ENCODE results near the gene TST. TPM values are rescaled to one million over a fixed set of nuclear protein-coding genes. Genes with fewer than 3 reads are reported as not detected.

Gene TST
- total RNA-seq, 1 experiment from 2014 or later, result 99.4 TPM

DNA sequence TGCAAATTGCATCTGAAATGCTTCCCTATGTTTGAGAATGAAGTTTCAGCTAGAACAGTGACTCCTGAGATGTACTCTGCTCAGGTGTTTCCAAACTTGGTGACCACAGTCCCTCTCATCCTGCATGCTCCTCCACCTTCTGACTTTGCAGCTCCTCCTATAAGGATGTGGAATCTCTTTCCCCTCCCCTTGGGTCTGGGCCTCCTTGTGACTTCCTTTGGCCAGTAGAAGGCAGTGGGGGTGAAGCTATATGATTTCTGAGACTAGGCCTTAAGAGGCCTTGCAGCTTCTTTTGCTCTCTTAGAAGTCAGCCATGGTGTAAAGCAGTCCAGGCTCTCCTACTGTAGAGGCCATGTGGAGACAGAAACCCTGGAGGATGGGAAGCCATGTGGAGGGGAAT is 55.1 kb downstream of the TST start:
- no peak overlapping the region for H3K4me3 ChIP-seq
- BruUV-seq (replicated peaks), result no TSS peak
- no peaks in the 10 kb centered on the region for H4K20me1 ChIP-seq (ENCODE audit: insufficient read depth)
- no peak overlapping the region for H2AFZ ChIP-seq
- H3K4me2 ChIP-seq, result no peak overlapping the region
- TF ChIP-seq EZH2 (IDR thresholded peaks at IDR 0.05; ENCODE audit: low read depth), result no peak
- no peak for TF ChIP-seq CTCF (conservative IDR thresholded peaks at IDR 0.05)
- H3K36me3 ChIP-seq (ENCODE audit: low read depth), result no peaks in the 10 kb centered on the region
- H3F3A ChIP-seq (ENCODE audit: insufficient read depth, low read depth), result no peaks in the 10 kb centered on the region
- H3K4me1 ChIP-seq (replicated peaks; ENCODE audit: insufficient read depth), result no peaks in the 10 kb centered on the region
- H3K27ac ChIP-seq, result no peak overlapping the region
- POLR2A ChIA-PET (ENCODE audit: unreplicated experiment), result interaction anchor here (0.5 kb wide), 1 partner anchor 17 kb away, joined by 3 read pairs; no protein-coding TSS in a partner anchor
- H3K79me2 ChIP-seq (ENCODE audit: low read depth), result no peaks in the 10 kb centered on the region
- intact Hi-C loops (cut with micrococcal nuclease; ENCODE audit: unreplicated experiment), result no loop called here
- CTCF ChIA-PET, result no interaction called here
- H3K9me3 ChIP-seq (ENCODE audit: insufficient read depth, low read depth), result no peaks in the 10 kb centered on the region
- peaks cover 21% of the 10 kb centered on the region; the same call in 1 of the 2 replicates for H3K27me3 ChIP-seq (ENCODE audit: insufficient read depth, low read depth)
- H3K9me2 ChIP-seq (ENCODE audit: insufficient read depth), result no peaks in the 10 kb centered on the region
- DNase-seq, result no peak

- intact Hi-C loops (cut with micrococcal nuclease; ENCODE audit: unreplicated experiment), result no loop called here
- TF ChIP-seq CTCF (conservative IDR thresholded peaks at IDR 0.05) (no peak), EZH2 (IDR thresholded peaks at IDR 0.05; ENCODE audit: low read depth) (no peak)
- BruUV-seq (replicated peaks), result no TSS peak
- Histone ChIP-seq H3K4me3 (no peak overlapping the region), H3K79me2 (ENCODE audit: low read depth) (no peaks in the 10 kb centered on the region), H3K9me2 (ENCODE audit: insufficient read depth) (no peaks in the 10 kb centered on the region), H2AFZ (no peak overlapping the region), H3K36me3 (ENCODE audit: low read depth) (no peaks in the 10 kb centered on the region), H3K4me2 (no peak overlapping the region), H3K4me1 (replicated peaks; ENCODE audit: insufficient read depth) (no peaks in the 10 kb centered on the region), H4K20me1 (ENCODE audit: insufficient read depth) (no peaks in the 10 kb centered on the region), H3K27me3 (ENCODE audit: insufficient read depth, low read depth) (peaks cover 21% of the 10 kb centered on the region; the same call in 1 of the 2 replicates), H3K27ac (no peak overlapping the region), H3F3A (ENCODE audit: insufficient read depth, low read depth) (no peaks in the 10 kb centered on the region), H3K9me3 (ENCODE audit: insufficient read depth, low read depth) (no peaks in the 10 kb centered on the region)
- ChIA-PET POLR2A (ENCODE audit: unreplicated experiment) (interaction anchor here (0.5 kb wide), 1 partner anchor 67 kb away, joined by 21 read pairs; no protein-coding TSS in a partner anchor), CTCF (no interaction called here)
- no peak for DNase-seq
These were observed 55.9 kb downstream of the TST start for GRCh38 chr22:36963302-36963701.

- intact Hi-C loops (cut with micrococcal nuclease; ENCODE audit: unreplicated experiment), result no loop called here
- no peak for DNase-seq
- TF ChIP-seq EZH2 (IDR thresholded peaks at IDR 0.05; ENCODE audit: low read depth) (no peak), CTCF (conservative IDR thresholded peaks at IDR 0.05) (no peak)
- H3K4me1 ChIP-seq (replicated peaks; ENCODE audit: insufficient read depth), result no peaks in the 10 kb centered on the region
- CTCF ChIA-PET, result no interaction called here
- BruUV-seq (replicated peaks), result no TSS peak
- H4K20me1 ChIP-seq (ENCODE audit: insufficient read depth), result no peaks in the 10 kb centered on the region
- H3K4me3 ChIP-seq, result no peak overlapping the region
- POLR2A ChIA-PET (ENCODE audit: unreplicated experiment), result no interaction called here
- H3K9me3 ChIP-seq (ENCODE audit: insufficient read depth, low read depth), result peaks cover 2% of the 10 kb centered on the region; the same call in 1 of the 2 replicates
- H3K27ac ChIP-seq, result no peak overlapping the region
- H3K9me2 ChIP-seq (ENCODE audit: insufficient read depth), result no peaks in the 10 kb centered on the region
- H3K79me2 ChIP-seq (ENCODE audit: low read depth), result no peaks in the 10 kb centered on the region
- no peak overlapping the region for H2AFZ ChIP-seq
- H3K4me2 ChIP-seq, result no peak overlapping the region
- 0 out of 2 replicates have a peak, but pooled peaks cover 2% of the 10 kb centered on the region for H3F3A ChIP-seq (ENCODE audit: insufficient read depth, low read depth)
- peaks cover 21% of the 10 kb centered on the region; the same call in 1 of the 2 replicates for H3K27me3 ChIP-seq (ENCODE audit: insufficient read depth, low read depth)
- no peaks in the 10 kb centered on the region for H3K36me3 ChIP-seq (ENCODE audit: low read depth)
These were observed 57.6 kb downstream of the TST start for GRCh38 chr22:36961626-36962025.

Other genes with a start within 250 kb of the TST start
- gene IFT27, start 243.3 kb downstream of the TST start, total RNA-seq (2021), result 74.2 and 84.2 TPM in 2 replicates
- gene PVALB, start 202.4 kb downstream of the TST start, total RNA-seq (2021), result not detected in 2 replicates
- 3.9 and 4.5 TPM in 2 replicates for gene NCF4, start 158.4 kb downstream of the TST start, total RNA-seq (2021)
- gene CSF2RB, start 105.8 kb downstream of the TST start, total RNA-seq (2021), result not detected in 2 replicates
- gene MPST, start 295 bp upstream of the TST start, total RNA-seq (2021), result 75.9 and 109 TPM in 2 replicates
- 29.5 and 32.6 TPM in 2 replicates for gene KCTD17, start 32.3 kb upstream of the TST start, total RNA-seq (2021)
- 0.79 and 0.88 TPM in 2 replicates for gene TMPRSS6, start 90.3 kb upstream of the TST start, total RNA-seq (2021)
- gene IL2RB, start 130.5 kb upstream of the TST start, total RNA-seq (2021), result 0.46 and 1.0 TPM in 2 replicates
- 72.2 and 85.9 TPM in 2 replicates for gene C1QTNF6, start 168.8 kb upstream of the TST start, total RNA-seq (2021)
- gene SSTR3, start 193.0 kb upstream of the TST start, total RNA-seq (2021), result not detected in 2 replicates
- gene RAC2, start 224.8 kb upstream of the TST start, total RNA-seq (2021), result 79.9 and 90.5 TPM in 2 replicates

Data from PC-9 (cell line).